Endothelial cell (in vitro differentiated cells): ENCODE measurements around the gene ARHGEF39. TPM values are rescaled to one million over a fixed set of nuclear protein-coding genes. Genes with fewer than 3 reads are reported as not detected.

Source experiments
- DNase-seq: peaks from one replicate; pipeline ENCODE4 v3.0.0; 2021; ENCODE audit warnings: low spot score
- H3K27ac Mint-ChIP-seq: one replicate; pipeline ENCODE4 v1.8.0; 2021; ENCODE audit warnings: mixed read lengths, inconsistent platforms; ENCODE audit not compliant: unreplicated experiment
- H3K27me3 Mint-ChIP-seq: one replicate; pipeline ENCODE4 v1.8.0; 2021; ENCODE audit warnings: mild to moderate bottlenecking, moderate library complexity, mixed read lengths, inconsistent platforms; ENCODE audit not compliant: unreplicated experiment
- H3K36me3 Mint-ChIP-seq: one replicate; pipeline ENCODE4 v1.8.0; 2021; ENCODE audit warnings: mild to moderate bottlenecking, low read depth, mixed read lengths, inconsistent platforms; ENCODE audit not compliant: unreplicated experiment
- H3K4me1 Mint-ChIP-seq: one replicate; pipeline ENCODE4 v1.8.0; 2021; ENCODE audit warnings: mild to moderate bottlenecking, mixed read lengths, inconsistent platforms; ENCODE audit not compliant: unreplicated experiment
- H3K4me3 Mint-ChIP-seq: one replicate; pipeline ENCODE4 v1.8.0; 2021; ENCODE audit warnings: mild to moderate bottlenecking, mixed read lengths, inconsistent platforms; ENCODE audit not compliant: unreplicated experiment
- H3K9me3 Mint-ChIP-seq: one replicate; pipeline ENCODE4 v1.8.0; 2021; ENCODE audit warnings: mixed read lengths, inconsistent platforms; ENCODE audit not compliant: unreplicated experiment
- total RNA-seq: library from RNA; stranded (reverse); fragmentation: NEBNext Ultra II Directional; extraction: Animal tissue kit (Norgen Biotek cat#: 25700); gene quantifications from one replicate; pipeline ENCODE4 v1.2.1, GENCODE V29; 2021; ENCODE audit not compliant: unreplicated experiment
- TF ChIP-seq, protein P1 (sequence below): fragments of 200-600 bp; sonication (generic); IDR thresholded peaks from one replicate; pipeline ENCODE4 v1.5.0; 2021; ENCODE audit warnings: antibody characterized with exemption; ENCODE audit not compliant: unreplicated experiment

The ARHGEF39 gene
- total RNA-seq, 1 donor from 2014 or later = 1.4 TPM

DNA sequence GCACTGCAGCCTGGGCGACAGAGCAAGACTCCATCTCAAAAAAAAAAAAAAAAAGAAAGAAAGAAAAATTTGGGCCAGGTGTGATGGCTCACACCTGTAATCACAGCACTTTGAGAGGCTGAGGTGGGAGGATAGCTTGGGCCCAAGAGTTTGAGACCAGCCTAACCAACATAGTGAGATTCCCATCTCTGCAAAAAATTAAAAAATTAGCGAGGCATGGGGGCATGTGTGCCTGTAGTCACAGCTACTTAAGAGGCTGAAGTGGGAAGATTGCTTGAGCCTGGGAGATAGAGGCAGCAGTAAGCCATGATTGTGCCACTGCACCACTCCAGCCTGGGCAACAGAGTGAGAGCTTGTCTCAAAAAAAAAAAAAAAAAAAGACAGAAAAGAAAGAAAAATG is 11.4 kb downstream of the ARHGEF39 start:
- Mint-ChIP-seq H3K4me3 (no peak overlapping the region), H3K27ac (no peak overlapping the region), H3K4me1 (peaks cover 20% of the 10 kb centered on the region), H3K9me3 (peaks cover 4% of the 10 kb centered on the region), H3K27me3 (peaks cover 15% of the 10 kb centered on the region), H3K36me3 (peaks cover 9% of the 10 kb centered on the region)
- DNase-seq = no peak
- TF ChIP-seq, protein P1, sequence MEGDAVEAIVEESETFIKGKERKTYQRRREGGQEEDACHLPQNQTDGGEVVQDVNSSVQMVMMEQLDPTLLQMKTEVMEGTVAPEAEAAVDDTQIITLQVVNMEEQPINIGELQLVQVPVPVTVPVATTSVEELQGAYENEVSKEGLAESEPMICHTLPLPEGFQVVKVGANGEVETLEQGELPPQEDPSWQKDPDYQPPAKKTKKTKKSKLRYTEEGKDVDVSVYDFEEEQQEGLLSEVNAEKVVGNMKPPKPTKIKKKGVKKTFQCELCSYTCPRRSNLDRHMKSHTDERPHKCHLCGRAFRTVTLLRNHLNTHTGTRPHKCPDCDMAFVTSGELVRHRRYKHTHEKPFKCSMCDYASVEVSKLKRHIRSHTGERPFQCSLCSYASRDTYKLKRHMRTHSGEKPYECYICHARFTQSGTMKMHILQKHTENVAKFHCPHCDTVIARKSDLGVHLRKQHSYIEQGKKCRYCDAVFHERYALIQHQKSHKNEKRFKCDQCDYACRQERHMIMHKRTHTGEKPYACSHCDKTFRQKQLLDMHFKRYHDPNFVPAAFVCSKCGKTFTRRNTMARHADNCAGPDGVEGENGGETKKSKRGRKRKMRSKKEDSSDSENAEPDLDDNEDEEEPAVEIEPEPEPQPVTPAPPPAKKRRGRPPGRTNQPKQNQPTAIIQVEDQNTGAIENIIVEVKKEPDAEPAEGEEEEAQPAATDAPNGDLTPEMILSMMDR = no peak

DNA sequence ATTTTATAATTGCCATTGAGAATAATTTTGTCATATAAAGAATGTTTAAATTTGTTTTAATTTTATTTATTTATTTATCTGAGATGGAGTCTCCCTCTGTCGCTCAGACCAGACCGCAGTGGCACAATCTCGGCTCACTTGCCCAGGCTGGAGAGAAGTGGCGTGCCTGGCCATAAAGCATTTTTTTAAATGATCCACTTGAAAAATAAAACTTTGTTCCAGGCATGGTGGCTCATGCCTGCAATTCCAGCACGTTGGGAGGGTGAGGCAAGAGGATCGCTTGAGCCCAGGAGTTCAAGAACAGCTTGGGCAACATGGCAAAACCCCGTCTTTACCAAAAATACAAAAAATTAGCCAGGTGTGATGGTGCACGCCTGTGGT is 12.2 kb downstream of the ARHGEF39 start:
- Mint-ChIP-seq H3K27ac (no peak overlapping the region), H3K4me1 (peaks cover 24% of the 10 kb centered on the region), H3K27me3 (peaks cover 14% of the 10 kb centered on the region), H3K4me3 (no peak overlapping the region), H3K36me3 (peaks cover 10% of the 10 kb centered on the region), H3K9me3 (peaks cover 4% of the 10 kb centered on the region)
- TF ChIP-seq, protein P1 = no peak
- no peak for DNase-seq

DNA sequence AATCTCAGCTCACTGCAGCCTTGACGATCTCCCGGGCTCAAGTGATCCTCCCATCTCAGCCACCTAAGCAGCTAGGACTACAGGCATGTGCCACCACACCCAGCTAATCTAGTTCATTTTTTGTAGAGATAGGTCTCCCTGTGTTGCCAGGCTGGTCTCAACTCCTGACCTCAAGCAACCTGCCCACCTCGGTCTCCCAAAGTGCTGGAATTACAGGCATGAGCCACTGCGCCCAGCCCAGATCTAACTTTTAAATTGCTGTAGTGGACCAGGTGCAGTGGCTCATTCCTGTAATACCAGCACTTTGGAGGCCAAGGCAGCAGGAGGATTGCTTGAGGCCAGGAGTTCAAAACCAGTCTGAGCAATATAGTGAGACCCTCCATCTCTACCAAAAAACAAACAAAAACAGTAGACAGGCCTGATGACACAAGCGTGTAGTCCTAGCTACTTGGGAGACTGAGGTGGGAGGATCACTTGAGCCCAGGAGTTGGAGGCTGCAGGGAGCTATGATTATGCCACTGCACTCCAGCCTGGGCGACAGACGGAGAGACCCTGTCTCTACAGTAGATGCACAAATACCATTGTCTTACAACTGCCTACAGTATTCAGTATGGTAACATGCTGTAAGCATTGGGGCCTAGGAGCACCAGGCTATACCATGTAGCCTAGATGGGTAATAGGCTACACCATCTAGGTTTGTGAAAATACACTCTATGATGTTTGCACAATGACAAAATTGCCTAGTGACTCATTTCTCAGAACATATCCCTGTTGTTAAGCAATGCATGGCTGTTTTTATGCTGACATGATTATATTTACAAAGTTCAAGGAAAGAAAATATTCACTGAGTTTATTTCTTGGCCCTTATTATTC is 12.8 kb downstream of the ARHGEF39 start:
- Mint-ChIP-seq H3K9me3 (peaks cover 2% of the 10 kb centered on the region), H3K36me3 (peaks cover 12% of the 10 kb centered on the region), H3K4me3 (no peak overlapping the region), H3K27me3 (peaks cover 10% of the 10 kb centered on the region), H3K27ac (no peak overlapping the region), H3K4me1 (peaks cover 24% of the 10 kb centered on the region)
- TF ChIP-seq, protein P1 = no peak
- DNase-seq = no peak

DNA sequence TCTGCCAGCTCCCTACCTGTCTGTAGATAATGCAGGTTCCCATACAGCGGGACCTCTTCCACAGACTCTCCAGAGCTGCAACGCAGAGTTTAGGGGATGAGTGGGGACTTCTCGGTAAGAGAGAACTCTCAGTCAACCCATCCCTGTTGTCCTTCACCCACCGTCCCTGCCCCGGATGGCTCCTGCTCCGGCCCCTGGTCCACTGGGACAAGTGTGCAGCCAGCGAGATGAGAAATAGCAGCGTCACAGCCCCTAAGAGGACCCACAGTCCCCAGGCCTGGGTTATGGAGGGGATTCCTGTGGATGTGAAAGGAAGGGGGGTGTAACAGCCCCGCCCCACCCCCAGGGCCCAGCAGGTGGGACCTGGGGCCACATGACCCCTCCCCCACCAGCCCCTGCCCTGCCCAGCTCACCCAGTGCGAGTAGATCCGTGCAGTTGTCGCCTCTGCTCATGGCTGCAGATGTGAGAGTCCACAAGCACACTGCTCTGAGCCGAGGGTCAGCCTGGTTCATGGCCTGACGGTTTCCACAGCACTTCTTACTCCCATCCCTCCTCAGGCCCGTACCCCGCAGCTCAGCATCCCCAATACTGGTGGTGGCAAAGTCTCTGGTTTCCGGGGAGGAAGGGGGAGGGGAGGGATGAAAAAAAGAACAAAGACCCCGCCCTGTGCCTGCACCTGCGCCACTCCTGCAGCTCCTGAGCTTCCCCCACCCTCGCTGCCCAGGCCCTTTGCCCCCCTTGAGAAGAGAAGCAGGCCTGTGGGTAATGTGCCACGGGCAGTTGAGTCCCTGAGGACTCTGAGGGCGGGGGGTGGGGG is 14.4 kb downstream of the ARHGEF39 start, which contains the start of gene SIT1:
Gene SIT1, minus strand, starts transcription at position 591 of the 818 bp plus-strand sequence. Its CDS starts 78 bp downstream, at position 513.
- Mint-ChIP-seq H3K36me3 (peaks cover 14% of the 10 kb centered on the region), H3K27me3 (peaks cover 7% of the 10 kb centered on the region), H3K4me1 (peaks cover 23% of the 10 kb centered on the region), H3K4me3 (no peak within 1 kb of the TSS), H3K9me3 (no peaks in the 10 kb centered on the region), H3K27ac (no peak within 1 kb of the TSS)
- TF ChIP-seq, protein P1 = no peak
- DNase-seq = no peak
